HG03439 (cell line): Measurements from ENCODE around the gene PRH1.

ENCODE experiments used
- ATAC-seq: cut with Tn5 transposase; IDR thresholded peaks from one replicate; pipeline ENCODE4 v1.9.1; 2021; ENCODE audit warnings: mild to moderate bottlenecking, moderate library complexity; ENCODE audit not compliant: unreplicated experiment

PRH1 gene

DNA sequence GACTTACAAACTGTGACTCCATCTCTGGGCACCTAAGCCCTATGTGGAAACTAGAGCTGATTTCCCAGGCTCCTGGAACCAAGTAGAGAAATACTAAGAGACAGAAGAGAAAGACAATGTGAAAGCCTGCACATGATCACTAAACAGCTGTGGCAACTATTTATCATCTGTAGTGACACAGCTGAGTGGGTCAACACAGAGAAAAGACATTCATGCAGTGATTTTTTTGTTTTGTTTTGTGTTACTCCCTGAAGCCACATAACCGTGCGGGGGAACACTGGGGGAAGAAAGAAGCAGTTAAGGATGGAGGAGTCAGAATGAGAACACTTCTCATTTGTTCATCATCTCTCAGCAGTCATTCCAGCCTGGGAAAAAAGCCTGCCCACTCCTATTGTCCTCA, 36.3 kb downstream of the PRH1 start:
- ATAC-seq = no peak

DNA sequence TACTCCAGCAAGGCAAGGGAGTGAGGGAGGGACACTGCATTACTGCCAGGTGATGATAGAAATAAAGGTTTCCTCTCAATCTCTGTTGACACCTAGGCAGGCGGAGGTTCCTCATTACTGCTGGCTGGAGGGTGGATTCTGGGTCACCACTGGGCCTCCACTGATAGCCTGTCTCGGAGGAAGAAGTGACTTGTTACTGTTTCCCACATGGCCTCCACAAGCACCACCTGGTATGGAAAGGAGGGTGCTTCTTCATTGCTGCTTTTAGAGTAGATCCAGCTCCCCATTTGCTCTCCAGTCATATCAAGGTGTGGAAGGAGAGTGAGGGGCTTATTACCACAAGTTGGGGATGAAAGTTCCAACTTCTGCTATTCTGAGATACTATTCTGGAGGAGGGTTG, 41.2 kb downstream of the PRH1 start:
- no peak for ATAC-seq

DNA sequence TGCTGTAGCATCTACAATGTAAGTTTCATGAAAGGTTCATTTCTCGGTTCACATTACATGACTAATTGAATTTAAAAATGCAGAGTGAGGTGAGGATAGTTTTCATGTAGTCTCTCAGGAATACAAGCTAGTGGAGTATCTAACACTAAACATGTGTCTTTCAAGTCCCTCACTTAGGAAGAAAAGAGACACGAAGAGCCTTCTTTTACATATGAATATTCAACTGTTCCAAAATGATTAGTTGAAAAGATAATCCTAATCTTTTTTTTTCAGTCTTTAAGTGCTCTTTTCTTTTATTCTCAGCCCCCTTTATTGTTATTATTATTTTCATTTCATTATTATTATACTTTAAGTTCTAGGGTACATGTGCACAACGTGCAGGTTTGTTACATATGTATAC, 45.6 kb downstream of the PRH1 start:
- no peak for ATAC-seq
